GM19468 (cell line): ENCODE results near the gene TSPAN9.

Experiments
- ATAC-seq: cut with Tn5 transposase; IDR thresholded peaks from one replicate; pipeline ENCODE4 v1.9.1; 2021; ENCODE audit warnings: mild to moderate bottlenecking, moderate library complexity, moderate number of reproducible peaks; ENCODE audit not compliant: unreplicated experiment; ENCODE audit errors: extremely low read depth

Gene TSPAN9

DNA sequence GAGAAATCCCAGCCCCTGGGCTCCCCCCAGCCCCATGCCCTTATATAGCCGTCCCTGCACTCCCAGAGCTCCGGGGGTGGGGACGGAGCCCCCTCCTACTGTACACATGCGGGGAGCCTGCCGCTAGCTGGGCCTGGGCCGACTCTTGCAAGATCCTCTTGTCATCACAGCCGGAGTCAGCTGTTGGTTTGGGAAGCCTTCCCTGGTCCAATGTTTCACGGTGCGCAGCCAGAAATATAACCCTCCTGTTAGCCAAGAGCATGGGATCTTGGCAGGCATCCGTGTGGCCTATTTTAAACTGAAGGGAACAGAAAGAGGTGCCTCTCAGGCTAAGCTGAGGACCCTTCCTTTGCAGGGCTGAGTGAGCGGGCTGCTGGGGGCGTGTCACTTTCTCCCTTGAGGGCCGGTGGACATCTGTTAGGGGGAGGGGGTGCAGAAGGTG lies 175.3 kb downstream of the TSPAN9 start:
- ATAC-seq, result no peak

GRCh38 chr12:3253682-3254275 lies 176.6 kb downstream of the TSPAN9 start:
- no peak for ATAC-seq

DNA sequence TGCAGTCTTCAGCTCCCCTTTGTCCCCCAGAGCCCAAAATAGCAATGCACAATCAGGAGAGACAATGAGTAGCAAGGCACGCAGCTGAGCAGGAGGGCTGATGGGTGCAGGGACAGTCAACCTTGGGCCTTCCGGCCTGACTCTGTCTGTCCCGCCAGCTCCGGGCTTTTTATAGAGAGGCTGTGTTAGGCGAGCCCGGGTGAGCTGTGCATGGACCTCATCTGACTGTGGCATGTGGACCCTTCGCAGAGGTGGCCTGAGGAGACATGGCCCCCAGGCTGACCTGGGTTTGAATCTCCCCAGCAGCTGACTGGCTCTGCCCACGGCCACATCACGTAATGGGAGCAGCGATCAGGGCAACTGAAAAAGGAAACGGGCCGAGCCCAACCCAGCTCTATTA lies 177.9 kb downstream of the TSPAN9 start:
- ATAC-seq, result no peak

- no peak for ATAC-seq
Measured at GRCh38 chr12:3256103-3256631, 179.0 kb downstream of the TSPAN9 start.

GRCh38 chr12:3257411-3257810 lies 180.2 kb downstream of the TSPAN9 start:
- no peak for ATAC-seq

GRCh38 chr12:3259973-3260372 lies 182.8 kb downstream of the TSPAN9 start:
- ATAC-seq, result no peak

- no peak for ATAC-seq
Measured at GRCh38 chr12:3261782-3262359, 184.7 kb downstream of the TSPAN9 start.

DNA sequence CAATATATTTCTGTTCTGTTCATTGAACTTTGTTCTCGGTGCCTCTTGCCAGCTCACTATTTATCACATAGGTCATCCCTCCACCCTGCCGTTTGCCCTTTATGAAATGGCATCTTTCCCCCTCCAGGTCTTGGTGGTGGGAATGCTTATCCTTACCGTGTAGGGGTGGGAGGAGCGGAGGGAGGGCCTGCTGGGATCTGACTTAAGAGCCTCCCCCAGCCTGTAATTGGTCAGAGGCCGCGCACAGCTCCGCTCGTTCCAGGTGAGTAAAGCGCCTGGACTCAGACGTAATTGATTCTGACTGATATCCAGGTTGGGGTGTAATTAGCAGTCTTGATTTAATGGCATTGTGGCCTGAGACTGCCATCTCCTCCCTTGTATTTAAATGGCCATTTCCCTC lies 185.3 kb downstream of the TSPAN9 start:
- ATAC-seq, result no peak

DNA sequence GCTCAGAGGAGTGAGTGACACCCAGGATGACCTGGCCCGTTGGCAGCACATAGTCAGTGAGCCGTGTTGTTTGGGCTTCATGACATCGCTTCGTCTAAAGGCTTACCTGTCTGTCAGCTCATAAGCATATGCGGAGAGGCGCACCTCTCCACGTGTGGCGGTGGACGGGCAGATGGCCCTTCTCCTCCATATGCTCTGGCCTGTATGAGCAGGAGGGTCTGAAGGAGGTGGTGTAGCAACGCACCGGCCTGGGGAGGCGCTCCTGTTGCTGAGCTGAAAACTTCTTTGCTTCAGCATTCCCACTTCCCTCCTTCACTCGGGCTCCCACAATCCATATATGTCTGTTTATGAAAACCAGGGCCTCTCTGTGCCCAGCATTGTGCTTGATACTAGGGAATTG lies 186.1 kb downstream of the TSPAN9 start:
- ATAC-seq, result no peak

GRCh38 chr12:3263939-3264922 lies 187.1 kb downstream of the TSPAN9 start:
- ATAC-seq, result no peak

- no peak for ATAC-seq
Measured at GRCh38 chr12:3265406-3265805, 188.2 kb downstream of the TSPAN9 start.

DNA sequence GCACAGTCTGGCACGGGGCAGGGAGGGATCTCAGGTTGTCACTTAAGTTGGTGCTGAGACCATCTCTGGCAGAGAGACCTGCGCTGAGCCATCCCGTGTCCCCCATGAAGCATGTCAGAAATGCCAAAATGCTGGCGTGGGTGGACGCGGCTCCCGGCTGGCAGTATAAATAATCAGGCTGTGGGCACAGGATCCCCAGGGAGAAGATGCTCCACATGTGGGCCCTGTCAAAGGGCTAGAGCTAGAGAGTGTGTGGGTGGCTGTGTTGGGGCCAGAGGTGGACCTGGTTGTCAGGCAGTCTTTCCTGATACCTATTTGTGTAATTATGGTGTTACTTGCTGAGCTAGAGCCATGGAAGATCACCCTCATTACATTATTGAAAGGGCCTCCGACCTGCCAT lies 189.5 kb downstream of the TSPAN9 start:
- ATAC-seq, result no peak

DNA sequence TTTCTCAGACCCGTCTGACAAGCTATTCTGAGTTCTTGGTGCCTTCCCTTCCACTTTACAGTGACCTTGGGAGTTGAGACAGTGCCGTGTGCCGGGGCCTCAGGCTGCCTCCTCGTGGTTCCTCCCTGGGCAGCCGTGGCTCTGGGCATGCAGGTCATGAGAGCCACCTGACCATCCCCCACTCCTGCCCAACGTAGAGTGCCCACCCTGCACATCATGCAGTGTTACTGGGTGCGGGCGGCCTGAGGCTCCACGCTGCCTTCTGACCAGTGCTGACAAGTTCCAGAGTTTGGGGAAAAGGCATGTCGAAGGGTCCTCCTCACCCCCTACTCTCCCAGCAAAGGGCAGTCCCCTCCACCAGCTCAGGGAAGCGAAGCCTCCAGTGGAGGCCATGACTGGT lies 190.5 kb downstream of the TSPAN9 start:
- no peak for ATAC-seq

DNA sequence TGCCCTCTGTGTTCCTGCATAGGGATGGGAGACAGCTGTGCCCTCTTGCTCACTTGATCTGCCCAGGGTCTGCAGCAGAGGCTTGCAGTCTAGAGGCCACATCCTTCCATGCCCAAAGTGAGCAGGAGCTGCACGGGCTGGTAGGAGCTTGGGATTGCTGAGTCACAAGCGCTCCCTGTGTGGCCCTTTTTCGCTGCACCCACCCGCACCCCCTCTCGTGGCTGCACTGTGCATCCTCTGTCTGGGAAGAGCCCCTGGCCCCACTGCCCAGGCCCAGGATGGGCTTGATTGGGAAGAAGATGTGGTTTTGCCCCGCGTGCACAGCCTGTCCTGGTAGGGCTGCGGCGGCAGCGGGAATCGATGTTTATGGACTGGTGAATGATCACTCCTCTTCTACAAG lies 192.4 kb downstream of the TSPAN9 start:
- ATAC-seq, result no peak

DNA sequence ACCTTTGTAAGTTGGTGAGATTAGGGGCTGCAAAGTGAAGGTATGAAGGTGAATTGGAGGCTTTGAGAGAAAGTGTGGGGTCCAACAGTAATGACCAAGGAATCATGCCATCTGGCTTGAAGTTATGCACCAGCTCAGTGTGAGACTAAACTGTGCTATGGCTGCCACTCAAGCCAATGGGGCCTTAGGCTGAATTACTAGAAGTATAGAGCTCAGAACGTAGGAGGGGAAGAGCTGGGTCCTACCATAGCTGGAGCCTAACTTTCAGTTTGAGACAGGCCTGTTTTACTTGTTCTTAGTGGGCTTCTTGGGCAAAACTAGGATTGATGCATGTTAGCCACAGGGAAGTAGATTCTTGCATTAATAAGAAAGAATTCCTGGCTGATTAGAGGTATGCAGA lies 194.0 kb downstream of the TSPAN9 start:
- ATAC-seq, result no peak

DNA sequence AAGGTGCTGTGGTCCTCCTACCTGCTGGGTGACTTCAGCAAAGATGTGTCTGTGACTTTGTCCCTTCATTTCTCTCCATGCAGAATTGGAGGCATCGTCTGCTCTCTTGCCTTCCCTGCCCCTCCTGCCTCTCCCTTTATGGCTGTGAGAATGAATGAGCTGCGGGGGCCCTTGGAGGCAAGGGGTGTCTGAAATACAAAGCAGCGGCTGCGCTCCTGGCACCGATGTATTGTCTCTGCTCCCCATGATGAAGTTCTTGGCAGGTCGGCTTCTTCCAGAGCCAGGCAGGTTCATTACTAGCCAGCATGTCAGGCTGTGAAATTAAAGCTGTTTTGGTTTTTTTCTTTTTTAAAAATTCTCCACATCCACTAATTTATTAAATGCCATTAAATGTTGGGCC lies 194.5 kb downstream of the TSPAN9 start:
- no peak for ATAC-seq

- ATAC-seq, result no peak
Measured at GRCh38 chr12:3272958-3273357, 195.8 kb downstream of the TSPAN9 start.

DNA sequence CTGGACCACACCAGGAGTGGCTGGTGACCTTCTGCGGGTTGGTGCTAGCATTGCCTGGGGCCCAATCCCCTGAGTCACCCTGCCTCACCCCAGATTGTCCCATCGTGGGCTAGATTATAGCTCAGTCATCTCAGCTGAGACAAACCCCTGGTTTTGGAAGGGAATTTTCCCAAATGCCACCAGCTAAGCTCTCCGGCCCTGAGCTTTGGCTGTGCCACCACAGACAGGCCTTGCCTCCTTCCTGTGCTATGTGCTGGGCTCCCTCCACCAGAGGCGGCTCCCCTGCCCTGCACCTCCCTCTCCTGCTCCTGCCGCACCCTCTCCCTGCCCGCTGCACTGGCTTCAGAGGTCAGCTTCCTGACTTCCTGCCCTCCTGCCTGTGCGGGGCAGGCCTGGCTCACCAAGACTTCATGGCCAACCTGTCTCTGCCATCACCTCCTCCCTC lies 196.3 kb downstream of the TSPAN9 start:
- no peak for ATAC-seq

GRCh38 chr12:3274664-3275063 lies 197.5 kb downstream of the TSPAN9 start:
- no peak for ATAC-seq

GRCh38 chr12:3275171-3276041 lies 198.2 kb downstream of the TSPAN9 start:
- no peak for ATAC-seq
